K562 (cell line): ENCODE results near the gene MAGEC2. TPM values are rescaled to one million over a fixed set of nuclear protein-coding genes. Genes with fewer than 3 reads are reported as not detected.

ENCODE experiments used
- ATAC-seq: fragments of 200-7000 bp; cut with Tn5 transposase; 3 replicates; pipeline ENCODE4 v1.9.1; 2020; ENCODE audit warnings: moderate library complexity
- BruUV-seq: library from RNA; stranded (reverse); fragments of 400-500 nt; replicated peaks from 2 replicates; lab custom pipeline; 2021; lab: Mats Ljungman, UMichigan
- CTCF ChIA-PET: fragments of 300-600 bp; formaldehyde crosslinking; extraction: SDS; loops from one replicate; lab custom pipeline; 2021; ENCODE audit warnings: low intra/inter-chr PET ratio; lab: Yijun Ruan, JAX
- POLR2A ChIA-PET: fragments of 300-600, 350-650 bp; sonication (Branson Sonifier 250); formaldehyde crosslinking; extraction: SDS; loops from one replicate; lab custom pipeline; 2021; ENCODE audit warnings: antibody characterized with exemption, inconsistent platforms; lab: Yijun Ruan, JAX
- DNase-seq, 4 experiments: peaks; one replicate each; pipeline versions ENCODE4 v3.0.0 to v3.0.0-alpha.2; 2011 to 2018; ENCODE audit warnings: low spot score in 3 of 4, mixed read lengths in 3 of 4; ENCODE audit errors: extremely low read depth in 1 of 4
- FAIRE-seq: peaks from 2 replicates; lab custom pipeline; 2011; peaks lifted over from hg19 to GRCh38; lab: Jason Lieb, UNC
- H2AFZ ChIP-seq: 2 replicates; pipeline ENCODE4 v1.6.0; 2011; ENCODE audit warnings: low read depth, low read length, control low read depth, inconsistent platforms
- H3K27ac ChIP-seq: fragments of 200-600 bp; 3 replicates; pipeline ENCODE4 v1.8.0; 2011; ENCODE audit warnings: low read depth, mild to moderate bottlenecking, control low read depth, inconsistent platforms, low read length, moderate library complexity, mixed read lengths; ENCODE audit errors: extremely low read depth
- H3K27me3 ChIP-seq, 2 experiments: fragments of 300-600 bp in 1 of 2; 2 replicates in 1 of 2; 3 replicates in 1 of 2; pipeline versions ENCODE4 v1.6.0 to v1.8.0; 2011; ENCODE audit warnings: inconsistent platforms in 2 of 2, low read length in 2 of 2, mild to moderate bottlenecking in 1 of 2, mixed read lengths in 1 of 2, moderate library complexity in 1 of 2; ENCODE audit not compliant: control insufficient read depth in 2 of 2, insufficient read depth in 2 of 2
- H3K36me3 ChIP-seq: fragments of 300-600 bp; 3 replicates; pipeline ENCODE4 v1.8.0; 2011; ENCODE audit warnings: mild to moderate bottlenecking, low read length, inconsistent platforms; ENCODE audit not compliant: control insufficient read depth, insufficient read depth
- H3K4me1 ChIP-seq, 2 experiments: fragments of 200-600 bp in 1 of 2; replicated peaks in 1 of 2; 2 replicates in 1 of 2; 3 replicates in 1 of 2; pipeline versions ENCODE4 v1.5.1 to v1.8.0; 2011; ENCODE audit warnings: inconsistent platforms in 2 of 2, low read length in 2 of 2, mild to moderate bottlenecking in 1 of 2, mixed read lengths in 1 of 2, moderate library complexity in 1 of 2; ENCODE audit not compliant: control insufficient read depth in 2 of 2, insufficient read depth in 2 of 2
- H3K4me2 ChIP-seq: 2 replicates; pipeline ENCODE4 v1.6.1; 2011; ENCODE audit warnings: low read length, control low read depth, inconsistent platforms, mixed read lengths; ENCODE audit not compliant: insufficient read depth
- H3K4me3 ChIP-seq: fragments of 200-600 bp; sonication (generic), shearing (Covaris generic); 2 replicates; pipeline ENCODE4 v1.5.1; 2016; ENCODE audit warnings: control low read depth, inconsistent platforms
- H3K79me2 ChIP-seq: fragments of 200-600 bp; 3 replicates; pipeline ENCODE4 v1.8.0; 2011; ENCODE audit warnings: low read length, inconsistent platforms; ENCODE audit not compliant: control insufficient read depth, insufficient read depth
- H3K9ac ChIP-seq, 2 experiments: 2 replicates each; pipeline versions ENCODE4 v1.6.0 to v1.6.1; 2011; ENCODE audit warnings: low read depth in 2 of 2, low read length in 2 of 2, control low read depth in 1 of 2, inconsistent platforms in 1 of 2, mild to moderate bottlenecking in 1 of 2, mixed read lengths in 1 of 2; ENCODE audit not compliant: insufficient read depth in 1 of 2
- H3K9me1 ChIP-seq: one replicate; pipeline ENCODE4 v1.6.0; 2011; ENCODE audit warnings: inconsistent platforms, mild to moderate bottlenecking, low read length, moderate library complexity; ENCODE audit not compliant: control insufficient read depth, insufficient read depth
- H3K9me3 ChIP-seq: replicated peaks from 2 replicates; pipeline ENCODE4 v1.5.1; 2011; ENCODE audit warnings: low read depth, low read length, inconsistent platforms; ENCODE audit not compliant: control insufficient read depth, insufficient read depth
- H4K20me1 ChIP-seq: replicated peaks from 2 replicates; pipeline ENCODE4 v1.6.1; 2011; ENCODE audit warnings: low read length, inconsistent platforms, mixed read lengths; ENCODE audit not compliant: control insufficient read depth, insufficient read depth
- EHMT2 ChIP-seq: fragments of 450-650 bp; IDR thresholded peaks from 2 replicates; pipeline ENCODE4 v1.6.1; 2018; ENCODE audit warnings: antibody characterized with exemption
- ETV1 ChIP-seq: fragments of 450-650 bp; conservative IDR thresholded peaks from 2 replicates; pipeline ENCODE4 v1.6.1; 2016; ENCODE audit warnings: missing genetic modification characterization, control low read depth, low read depth, missing compliant biosample characterization
- HCFC1 ChIP-seq: IDR thresholded peaks from 2 replicates; pipeline ENCODE4 v1.6.1; 2012; ENCODE audit warnings: low read depth, low read length, improper control_type of control experiment
- KDM2B ChIP-seq: fragments of 250-450 bp; sonication (Bioruptor Pico); IDR thresholded peaks from 2 replicates; pipeline ENCODE4 v1.8.0; 2021; ENCODE audit warnings: mild to moderate bottlenecking, moderate library complexity
- MTA3 ChIP-seq: fragments of 450-650 bp; formaldehyde crosslinking; IDR thresholded peaks from 2 replicates; pipeline ENCODE4 v1.6.1; 2017; ENCODE audit warnings: mild to moderate bottlenecking, borderline replicate concordance
- NFIC ChIP-seq: fragments of 450-650 bp; IDR thresholded peaks from 2 replicates; pipeline ENCODE4 v1.6.1; 2017; ENCODE audit warnings: mild to moderate bottlenecking, inconsistent platforms
- PCBP1 ChIP-seq: fragments of 200-400 bp; formaldehyde crosslinking; IDR thresholded peaks from 2 replicates; pipeline ENCODE4 v1.6.1; 2018; ENCODE audit warnings: mild to moderate bottlenecking, low read depth, low read length; ENCODE audit not compliant: poor library complexity, severe bottlenecking
- RAD51 ChIP-seq: fragments of 450-650 bp; IDR thresholded peaks from 2 replicates; pipeline ENCODE4 v1.7.1; 2016; ENCODE audit warnings: low read depth, mild to moderate bottlenecking, borderline replicate concordance
- SIX5 ChIP-seq, 2 experiments: IDR thresholded peaks; 2 replicates each; pipeline ENCODE4 v1.6.1; 2011; ENCODE audit warnings: low read length in 2 of 2, borderline replicate concordance in 1 of 2, low read depth in 1 of 2, mild to moderate bottlenecking in 1 of 2, moderate library complexity in 1 of 2; ENCODE audit not compliant: insufficient read depth in 1 of 2
- SMAD3 ChIP-seq: fragments of 450-650 bp; formaldehyde crosslinking; conservative IDR thresholded peaks from 2 replicates; pipeline ENCODE4 v1.4.0; 2020; ENCODE audit warnings: mild to moderate bottlenecking
- THRAP3 ChIP-seq: fragments of 450-650 bp; IDR thresholded peaks from 2 replicates; pipeline ENCODE4 v1.6.1; 2016; ENCODE audit warnings: mild to moderate bottlenecking, inconsistent platforms, borderline replicate concordance
- TRIM25 ChIP-seq: fragments of 450-650 bp; IDR thresholded peaks from 2 replicates; pipeline ENCODE4 v1.7.0; 2016; ENCODE audit warnings: borderline replicate concordance
- ZBTB49 ChIP-seq: sonication (generic); formaldehyde crosslinking; IDR thresholded peaks from 2 replicates; pipeline ENCODE4 v1.8.0; 2022; ENCODE audit warnings: missing genetic modification reagents, mild to moderate bottlenecking, borderline replicate concordance
- ZC3H4 ChIP-seq: sonication (generic); formaldehyde crosslinking; IDR thresholded peaks from 2 replicates; pipeline ENCODE4 v1.9.0; 2021; ENCODE audit warnings: missing genetic modification reagents, borderline replicate concordance
- ZNF121 ChIP-seq: sonication (generic); formaldehyde crosslinking; conservative IDR thresholded peaks from 2 replicates; pipeline ENCODE4 v1.8.0; 2022; ENCODE audit warnings: missing genetic modification reagents
- WGBS: fragments of 100-300 bp; shearing (Covaris generic); methylation state at CpG from one replicate; pipeline ENCODE4 v1.1.6; 2016; ENCODE audit warnings: low coverage, mixed read lengths; ENCODE audit not compliant: insufficient coverage; ENCODE audit errors: missing lambda C conversion rate; 5-methylcytosine and 5-hydroxymethylcytosine counted together
- in situ Hi-C: fragments of 300-500 bp; cut with MboI; formaldehyde crosslinking; loops from 4 replicates; pipeline ENCODE4 v1.15.0; 2018; ENCODE audit warnings: inconsistent platforms, mixed read lengths
- intact Hi-C: fragments of 100-400 bp; cut with micrococcal nuclease; formaldehyde crosslinking; loops from 2 replicates; pipeline ENCODE4 v1.14.2; 2022
- polyA plus RNA-seq, 8 experiments: library from polyadenylated mRNA; depleted of rRNA in 4 of 8; stranded (reverse) in 5 of 8; unstranded in 3 of 8; fragments of >200 nt; fragmentation: Nextera tagmentation in 2 of 8; fragmentation: Illumina TruSeq in 1 of 8; extraction: Ambion mirVana in 2 of 8; extraction: Trizol in 1 of 8; gene quantifications; 2 replicates each; pipeline versions ENCODE4 v1.2.1 to v1.2.3, GENCODE V29; 2011 to 2014; ENCODE audit warnings: inconsistent platforms in 1 of 8, missing spikeins in 1 of 8
- total RNA-seq, 7 experiments: library from RNA; depleted of rRNA in 6 of 7; stranded (reverse); fragments of >200 nt in 6 of 7; fragmentation: Illumina TruSeq in 2 of 7; extraction: Trizol in 2 of 7; gene quantifications; 2 replicates each; pipeline versions ENCODE4 v1.2.1 to v1.2.3, GENCODE V29; 2011 to 2021; ENCODE audit warnings: low replicate concordance in 1 of 7

MAGEC2 gene
- total and polyA plus RNA-seq, 9 of the 15 experiments (the other 6 are each of a cell fraction or from before 2014, with no cell fraction given), result 9.1 to 174 (median 78.0) TPM

- no peak for TF ChIP-seq ZBTB49 (CRISPR knock-in tag)
These were observed 39.5 kb upstream of the MAGEC2 start (continued) for GRCh38 chrX:142244568-142244967.

- Histone ChIP-seq H3K36me3 (no peaks in the 10 kb centered on the region), H2AFZ (no peak overlapping the region), H3K4me1 (no peaks in the 10 kb centered on the region), H3K27me3 (no peaks in the 10 kb centered on the region), H3K4me3 (no peak overlapping the region), H4K20me1 (no peaks in the 10 kb centered on the region), H3K27ac (no peak overlapping the region), H3K4me2 (no peak overlapping the region), H3K9me3 (no peaks in the 10 kb centered on the region), H3K9me1 (no peaks in the 10 kb centered on the region), H3K79me2 (no peaks in the 10 kb centered on the region), H3K9ac (no peak overlapping the region)
- intact Hi-C loops (no loop called here), in situ Hi-C loops (no loop called here)
- CTCF ChIA-PET, result no interaction called here
- no peak for ATAC-seq
- TF ChIP-seq ZNF121, result no peak
- TF ChIP-seq PCBP1, result no peak
- TF ChIP-seq ZC3H4 (CRISPR knock-in tag), result no peak
- no peak for TF ChIP-seq THRAP3
- no peak for TF ChIP-seq TRIM25
- TF ChIP-seq SIX5 (IDR thresholded peaks at IDR 0.05; ENCODE audit: borderline replicate concordance in 1 of 2, insufficient read depth in 1 of 2, low read depth in 1 of 2, low read length in 2 of 2), result no peak
- TF ChIP-seq SMAD3, result no peak
- TF ChIP-seq MTA3, result no peak
- TF ChIP-seq NFIC, result no peak
- TF ChIP-seq KDM2B (CRISPR knock-in tag), result no peak
- TF ChIP-seq HCFC1, result no peak
- TF ChIP-seq RAD51, result no peak
- TF ChIP-seq ETV1 (tag), result no peak
- TF ChIP-seq EHMT2, result no peak
- DNase-seq, result no peak
- FAIRE-seq, result no peak
- no TSS peak for BruUV-seq
- WGBS, result 0% methylated on average over 1 of the region's 1 CpG
- POLR2A ChIA-PET, result no interaction called here
These were observed 33.4 kb upstream of the MAGEC2 start for GRCh38 chrX:142238536-142238935.
